ENCODE measurements around the gene OR13C5.
"Not testable (repeated sequence)": the region's sequence is repeated elsewhere in the genome, so short reads cannot be mapped to it uniquely, and the experiment has no call there.

The OR13C5 gene, protein sequence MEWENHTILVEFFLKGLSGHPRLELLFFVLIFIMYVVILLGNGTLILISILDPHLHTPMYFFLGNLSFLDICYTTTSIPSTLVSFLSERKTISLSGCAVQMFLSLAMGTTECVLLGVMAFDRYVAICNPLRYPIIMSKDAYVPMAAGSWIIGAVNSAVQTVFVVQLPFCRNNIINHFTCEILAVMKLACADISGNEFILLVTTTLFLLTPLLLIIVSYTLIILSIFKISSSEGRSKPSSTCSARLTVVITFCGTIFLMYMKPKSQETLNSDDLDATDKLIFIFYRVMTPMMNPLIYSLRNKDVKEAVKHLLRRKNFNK

GRCh38 chr9:104599313-104599712 lies at the start of gene OR13C5:
OR13C5 (minus strand) TSS chr9:104599413; CDS start chr9:104599413, 0 bp downstream.
- FAIRE-seq, result not testable (repeated sequence)

DNA sequence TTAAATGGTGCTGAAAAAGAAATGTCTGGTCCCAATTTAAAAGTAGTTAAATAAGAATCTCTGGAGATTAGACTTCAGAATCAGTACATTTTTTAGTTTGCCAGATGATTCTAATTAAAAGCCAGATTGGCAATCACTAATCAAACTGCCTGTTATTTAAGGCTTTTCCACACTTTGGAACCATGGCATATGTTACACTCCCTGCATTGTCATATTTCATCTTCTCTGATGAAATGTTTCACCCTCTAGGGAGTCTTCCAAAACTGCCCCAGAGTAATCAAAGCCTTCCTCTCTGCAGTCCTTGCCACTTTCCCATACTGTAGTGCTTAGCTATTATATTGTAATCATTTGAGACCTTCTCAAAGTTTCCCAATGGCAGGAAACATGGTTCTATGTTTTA lies 36.2 kb upstream of the OR13C5 start:
- no peak for FAIRE-seq

GRCh38 chr9:104633976-104634520 lies 34.8 kb upstream of the OR13C5 start:
- FAIRE-seq, result no peak

DNA sequence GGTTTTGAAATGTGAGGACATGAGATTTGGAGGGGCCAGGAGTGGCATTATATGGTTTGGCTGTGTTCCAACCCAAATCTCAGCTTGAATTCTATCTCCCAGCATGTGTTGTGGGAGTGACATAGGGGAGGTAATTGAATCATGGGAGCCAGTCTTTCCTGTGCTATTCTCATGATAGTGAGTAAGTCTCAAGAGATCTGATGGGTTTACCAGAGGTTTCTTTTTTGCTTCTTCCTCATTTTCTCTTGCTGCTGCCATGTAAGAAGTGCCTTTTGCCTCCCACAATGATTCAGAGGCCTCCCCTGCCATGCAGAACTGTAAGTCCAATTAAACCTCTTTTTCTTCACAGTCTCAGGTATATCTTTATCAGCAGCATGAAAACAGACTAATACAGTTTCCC lies 26.8 kb upstream of the OR13C5 start:
- not testable (repeated sequence) for FAIRE-seq

GRCh38 chr9:104618104-104618503 lies 18.9 kb upstream of the OR13C5 start, which contains the start of gene OR13C9:
OR13C9 (minus strand) TSS chr9:104618204; CDS start chr9:104618204, 0 bp downstream.
- no peak for FAIRE-seq

GRCh38 chr9:104617418-104617817 lies 18.2 kb upstream of the OR13C5 start:
- FAIRE-seq, result no peak

- FAIRE-seq, result no peak
These were observed 12.0 kb upstream of the OR13C5 start for GRCh38 chr9:104611213-104611612.

DNA sequence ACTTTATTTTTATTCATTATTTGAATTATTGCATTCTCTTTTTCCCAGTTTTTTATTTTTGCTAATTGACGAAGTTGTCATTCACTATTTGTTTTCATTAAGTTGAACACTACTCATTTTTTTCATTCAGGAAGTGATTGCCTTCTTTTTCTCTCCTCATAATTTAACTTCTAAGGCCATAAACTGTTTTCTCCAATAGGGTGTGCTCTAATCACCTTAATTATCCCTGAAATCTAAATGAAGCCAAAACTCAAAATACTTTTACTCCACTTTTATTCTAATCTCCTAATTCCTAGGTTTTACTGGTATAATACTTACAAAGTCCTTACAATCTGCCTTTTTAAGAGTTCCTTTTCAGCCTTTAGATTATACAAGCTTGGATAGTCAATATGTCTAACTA lies 9.1 kb upstream of the OR13C5 start:
- FAIRE-seq, result no peak

DNA sequence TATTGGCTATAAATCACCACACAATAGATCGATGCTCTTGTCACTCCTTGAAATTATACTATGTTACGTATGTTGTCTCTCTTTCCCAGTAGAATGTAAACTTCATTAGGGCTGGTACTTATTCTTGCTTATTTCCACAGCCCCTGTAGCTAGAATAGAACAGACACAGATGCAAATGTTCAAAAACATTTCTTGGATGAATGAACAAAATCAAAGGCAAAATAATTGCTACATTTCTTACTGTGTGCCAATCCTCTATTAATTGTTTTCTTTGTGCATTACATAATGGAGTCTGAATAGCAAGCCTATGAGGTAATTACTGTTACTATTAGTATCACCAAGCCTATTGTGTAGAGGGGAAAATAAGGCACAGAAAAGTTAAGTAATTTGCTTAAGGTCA lies 6.9 kb upstream of the OR13C5 start:
- no peak for FAIRE-seq

DNA sequence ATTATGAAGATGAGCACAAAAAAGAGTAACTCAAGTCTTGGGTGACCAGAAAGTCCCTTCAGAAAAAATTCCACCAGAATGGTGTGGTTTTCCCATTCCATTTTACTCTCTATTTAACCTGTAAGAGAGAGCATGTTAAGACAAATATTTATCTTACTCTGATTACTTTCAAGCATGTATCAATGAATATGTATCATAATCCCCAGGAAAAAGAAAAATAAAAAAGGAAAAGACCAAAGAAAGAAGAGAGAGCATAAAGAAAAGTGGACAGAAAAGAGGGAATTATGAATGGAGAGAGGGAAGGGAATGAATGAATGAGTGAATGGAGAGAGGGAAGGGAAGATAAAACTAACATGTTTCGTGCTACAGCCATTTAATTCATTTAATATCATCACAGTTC lies 6.3 kb upstream of the OR13C5 start, which contains the start of gene OR13C2:
Gene OR13C2, minus strand, starts transcription at position 101 of the 400 bp plus-strand sequence. Its CDS starts 0 bp downstream, at position 101.
- FAIRE-seq, result not testable (repeated sequence)

DNA sequence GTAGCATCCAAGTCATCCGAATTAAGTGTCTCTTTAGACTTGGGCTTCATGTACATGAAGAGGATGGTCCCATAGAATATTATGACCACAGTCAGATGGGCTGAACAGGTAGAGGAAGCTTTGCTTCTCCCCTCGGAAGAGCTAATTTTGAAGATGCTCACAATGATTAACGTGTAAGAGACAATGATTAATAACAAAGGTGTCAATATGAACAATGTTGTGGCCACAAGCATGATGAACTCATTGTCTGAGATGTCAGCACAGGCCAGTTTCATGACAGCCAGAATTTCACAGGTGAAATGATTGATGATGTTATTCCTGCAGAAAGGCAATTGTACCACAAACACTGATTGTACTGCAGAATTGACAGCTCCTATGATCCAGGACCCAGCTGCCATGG lies 5.6 kb upstream of the OR13C5 start:
- FAIRE-seq, result no peak

GRCh38 chr9:104598749-104599148 lies 464 bp downstream of the OR13C5 start:
- not testable (repeated sequence) for FAIRE-seq

GRCh38 chr9:104589626-104590025 lies 9.6 kb downstream of the OR13C5 start:
- no peak for FAIRE-seq

DNA sequence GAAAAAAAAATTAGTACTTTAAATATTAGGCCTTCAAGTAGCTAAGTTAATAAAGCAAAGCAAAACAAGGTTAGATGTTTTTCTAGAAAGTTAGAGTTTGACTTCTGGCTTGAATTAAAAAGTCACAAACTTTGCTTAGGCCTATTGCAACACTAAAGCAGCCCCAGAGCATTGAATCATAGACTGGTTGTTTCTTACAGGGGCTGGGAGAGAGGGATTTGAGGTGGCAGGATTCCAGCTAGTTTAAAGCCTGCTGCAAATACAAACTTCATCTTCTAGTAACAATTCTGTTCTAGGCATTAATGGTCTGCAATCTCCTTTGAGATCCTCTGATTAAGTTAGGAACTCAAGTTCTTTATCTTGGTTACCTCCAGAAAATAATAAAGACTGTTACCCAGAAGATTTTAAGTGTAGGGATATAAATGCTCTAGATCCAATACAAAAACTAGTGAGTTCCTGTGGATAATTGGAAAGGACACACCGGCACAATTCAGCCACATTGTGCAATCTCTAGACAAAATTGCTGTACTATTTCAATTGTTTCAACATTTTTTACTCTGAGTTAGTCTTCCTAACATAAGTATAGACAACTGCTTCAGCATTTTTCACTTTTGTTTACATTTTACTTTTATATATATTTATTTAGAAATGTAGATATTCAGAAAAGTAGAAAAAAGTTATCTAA lies 12.6 kb downstream of the OR13C5 start:
- no peak for FAIRE-seq

GRCh38 chr9:104580562-104580961 lies 18.7 kb downstream of the OR13C5 start:
- FAIRE-seq, result no peak

DNA sequence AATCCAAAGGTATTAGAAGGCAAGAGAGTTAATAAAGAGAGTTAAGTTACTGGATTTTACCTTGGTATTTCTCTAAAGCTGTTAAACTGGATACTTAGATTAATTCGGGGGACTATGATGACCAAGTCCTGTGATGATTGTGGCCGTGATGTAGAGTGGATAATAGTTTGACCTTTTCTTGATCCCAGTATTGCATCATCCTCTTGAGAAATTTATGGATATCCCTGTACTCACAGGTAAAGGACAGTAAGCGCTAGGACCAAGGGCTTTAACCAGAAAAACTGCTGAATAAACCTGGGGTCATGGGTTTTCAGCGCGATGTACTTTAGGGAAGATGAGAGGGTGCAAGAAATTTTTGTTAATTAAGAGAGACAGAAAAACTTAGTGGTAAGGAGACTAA lies 21.9 kb downstream of the OR13C5 start:
- no peak for FAIRE-seq

GRCh38 chr9:104575456-104575855 lies 23.8 kb downstream of the OR13C5 start:
- FAIRE-seq, result no peak

- no peak for FAIRE-seq
These were observed 26.6 kb downstream of the OR13C5 start for GRCh38 chr9:104572612-104573011.

DNA sequence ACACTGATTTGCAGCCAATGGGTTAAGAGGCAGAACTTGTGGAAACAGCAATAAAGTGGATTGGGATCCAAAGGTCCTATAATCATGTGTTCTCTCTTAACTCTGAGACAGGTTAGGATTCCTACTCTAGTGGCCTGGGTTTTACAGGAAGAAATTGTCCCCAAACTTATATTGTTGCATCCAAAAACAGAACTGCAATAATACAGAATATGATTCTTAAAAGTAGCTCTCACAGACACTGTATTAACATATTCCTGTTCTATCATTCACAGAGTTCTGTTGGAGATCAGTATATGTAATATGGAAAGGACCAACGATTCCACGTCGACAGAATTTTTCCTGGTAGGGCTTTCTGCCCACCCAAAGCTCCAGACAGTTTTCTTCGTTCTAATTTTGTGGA lies 30.3 kb downstream of the OR13C5 start, which contains the start of gene OR13C8:
Gene OR13C8, plus strand, starts transcription at position 301 of the 400 bp plus-strand sequence. Its CDS starts 0 bp downstream, at position 301.
- FAIRE-seq, result no peak

- no peak for FAIRE-seq
These were observed 34.9 kb downstream of the OR13C5 start for GRCh38 chr9:104564358-104564757.

- no peak for FAIRE-seq
These were observed 42.2 kb downstream of the OR13C5 start for GRCh38 chr9:104556830-104557634.

DNA sequence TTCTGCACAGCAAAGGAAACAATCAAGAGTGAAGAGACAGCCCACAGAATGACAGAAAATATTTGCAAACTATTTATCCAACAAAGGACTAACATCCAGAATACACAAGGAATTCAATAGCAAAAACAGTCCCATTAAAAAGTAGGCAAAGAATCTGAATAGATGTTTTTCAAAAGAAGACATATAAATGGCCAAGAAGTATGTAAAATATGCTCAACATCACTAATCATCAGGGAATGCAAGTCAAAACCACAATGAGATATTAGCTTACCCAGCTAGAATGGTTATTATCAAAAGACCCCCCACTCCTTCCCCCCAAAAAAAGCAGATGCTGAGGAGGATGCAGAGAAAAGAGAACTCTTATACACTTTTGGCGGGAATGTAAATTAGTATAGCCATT lies 43.7 kb downstream of the OR13C5 start:
- no peak for FAIRE-seq

- no peak for FAIRE-seq
These were observed 46.0 kb downstream of the OR13C5 start for GRCh38 chr9:104553261-104553660.

All from A204.1 (cell line).